ENCODE measurements around the gene PIM1. TPM values are rescaled to one million over a fixed set of nuclear protein-coding genes. Genes with fewer than 3 reads are reported as not detected.

The PIM1 gene
- total and polyA plus RNA-seq, 9 of the 15 experiments (the other 6 are each of a cell fraction or from before 2014, with no cell fraction given), result 19.0 to 789 (median 212) TPM

- TF ChIP-seq AFF4 (CRISPR knock-in tag; IDR thresholded peaks at IDR 0.05) (no peak), FOXJ2 (tag; IDR thresholded peaks at IDR 0.05) (no peak), NR2F6 (CRISPR knock-in tag; IDR thresholded peaks at IDR 0.05) (no peak), DIDO1 (tag; IDR thresholded peaks at IDR 0.05; ENCODE audit: low read depth) (no peak), CUX1 (CRISPR knock-in tag; IDR thresholded peaks at IDR 0.05) (peak; percentile 70; the same call in 1 of the 2 replicates), MTA3 (IDR thresholded peaks at IDR 0.05; ENCODE audit: borderline replicate concordance) (0 out of 2 replicates have a peak, but pooled peaks have one; percentile 20), ZNF766 (CRISPR knock-in tag; conservative IDR thresholded peaks at IDR 0.05) (peak; percentile 89), ZBTB43 (CRISPR knock-in tag; IDR thresholded peaks at IDR 0.05) (no peak)
Observed at GRCh38 chr6:37205175-37205996, 35.4 kb downstream of the PIM1 start (continued).
